ENCODE measurements around the gene ACTR3. TPM values are rescaled to one million over a fixed set of nuclear protein-coding genes. Genes with fewer than 3 reads are reported as not detected.

The ACTR3 gene
- total RNA-seq, 4 donors from 2014 or later = 80.0 to 124 (median 101) TPM

- no peak for DNase-seq
- H3K4me3 ChIP-seq = no peak overlapping the region
- H3K27me3 ChIP-seq = no peaks in the 10 kb centered on the region
- TF ChIP-seq POLR2A (IDR thresholded peaks at IDR 0.05) (no peak), CTCF (IDR thresholded peaks at IDR 0.05) (no peak)
- H3K4me1 ChIP-seq = peaks cover 1 to 68% (median 25%) of the 10 kb centered on the region in 4 donors
- H3K27ac ChIP-seq = no peak overlapping the region
- no peaks in the 10 kb centered on the region for H3K9me3 ChIP-seq
- no peaks in the 10 kb centered on the region for H3K36me3 ChIP-seq
Observed at GRCh38 chr2:113898081-113898480, 8.2 kb downstream of the ACTR3 start.

GRCh38 chr2:113899166-113899565 lies 9.3 kb downstream of the ACTR3 start:
- no peaks in the 10 kb centered on the region for H3K36me3 ChIP-seq
- no peaks in the 10 kb centered on the region for H3K9me3 ChIP-seq
- TF ChIP-seq CTCF (IDR thresholded peaks at IDR 0.05) (no peak), POLR2A (IDR thresholded peaks at IDR 0.05) (no peak)
- no peak overlapping the region for H3K4me3 ChIP-seq
- no peaks in the 10 kb centered on the region for H3K27me3 ChIP-seq
- H3K4me1 ChIP-seq = peaks cover 0 to 58% (median 30%) of the 10 kb centered on the region in 4 donors
- no peak for DNase-seq
- no peak overlapping the region for H3K27ac ChIP-seq

GRCh38 chr2:113901943-113902342 lies 12.1 kb downstream of the ACTR3 start:
- Histone ChIP-seq H3K4me3 (no peak overlapping the region), H3K4me1 (peaks cover 0 to 48% (median 20%) of the 10 kb centered on the region in 4 donors), H3K27ac (no peak overlapping the region), H3K36me3 (no peaks in the 10 kb centered on the region), H3K9me3 (no peaks in the 10 kb centered on the region), H3K27me3 (no peaks in the 10 kb centered on the region)
- DNase-seq = no peak
- TF ChIP-seq POLR2A (IDR thresholded peaks at IDR 0.05) (no peak), CTCF (IDR thresholded peaks at IDR 0.05) (no peak)

GRCh38 chr2:113905886-113906285 lies 16.0 kb downstream of the ACTR3 start:
- Histone ChIP-seq H3K4me3 (no peak overlapping the region), H3K4me1 (peaks cover 0 to 30% (median 14%) of the 10 kb centered on the region in 4 donors), H3K27ac (no peak overlapping the region), H3K27me3 (no peaks in the 10 kb centered on the region), H3K36me3 (no peaks in the 10 kb centered on the region), H3K9me3 (no peaks in the 10 kb centered on the region)
- TF ChIP-seq CTCF (IDR thresholded peaks at IDR 0.05) (no peak), POLR2A (IDR thresholded peaks at IDR 0.05) (no peak)
- no peak for DNase-seq

- DNase-seq = no peak
- H3K27me3 ChIP-seq = no peaks in the 10 kb centered on the region
- no peaks in the 10 kb centered on the region for H3K36me3 ChIP-seq
- TF ChIP-seq POLR2A (IDR thresholded peaks at IDR 0.05) (no peak), CTCF (IDR thresholded peaks at IDR 0.05) (no peak)
- peaks cover 0 to 34% (median 14%) of the 10 kb centered on the region in 4 donors for H3K4me1 ChIP-seq
- no peaks in the 10 kb centered on the region for H3K9me3 ChIP-seq
- no peak overlapping the region for H3K27ac ChIP-seq
- H3K4me3 ChIP-seq = no peak overlapping the region
Observed at GRCh38 chr2:113906647-113907046, 16.8 kb downstream of the ACTR3 start.

- no peak for DNase-seq
- Histone ChIP-seq H3K27me3 (no peaks in the 10 kb centered on the region), H3K4me1 (peaks cover 0 to 35% (median 12%) of the 10 kb centered on the region in 4 donors), H3K4me3 (no peak overlapping the region), H3K27ac (no peak overlapping the region), H3K9me3 (no peaks in the 10 kb centered on the region), H3K36me3 (no peaks in the 10 kb centered on the region)
- TF ChIP-seq CTCF (IDR thresholded peaks at IDR 0.05) = no peak
- no peak for TF ChIP-seq POLR2A (IDR thresholded peaks at IDR 0.05)
Observed at GRCh38 chr2:113907297-113907696, 17.4 kb downstream of the ACTR3 start.
